ENCODE data around the gene TSC22D4.
"Not testable (repeated sequence)": the region's sequence is repeated elsewhere in the genome, so short reads cannot be mapped to it uniquely, and the experiment has no call there.

The TSC22D4 gene

DNA sequence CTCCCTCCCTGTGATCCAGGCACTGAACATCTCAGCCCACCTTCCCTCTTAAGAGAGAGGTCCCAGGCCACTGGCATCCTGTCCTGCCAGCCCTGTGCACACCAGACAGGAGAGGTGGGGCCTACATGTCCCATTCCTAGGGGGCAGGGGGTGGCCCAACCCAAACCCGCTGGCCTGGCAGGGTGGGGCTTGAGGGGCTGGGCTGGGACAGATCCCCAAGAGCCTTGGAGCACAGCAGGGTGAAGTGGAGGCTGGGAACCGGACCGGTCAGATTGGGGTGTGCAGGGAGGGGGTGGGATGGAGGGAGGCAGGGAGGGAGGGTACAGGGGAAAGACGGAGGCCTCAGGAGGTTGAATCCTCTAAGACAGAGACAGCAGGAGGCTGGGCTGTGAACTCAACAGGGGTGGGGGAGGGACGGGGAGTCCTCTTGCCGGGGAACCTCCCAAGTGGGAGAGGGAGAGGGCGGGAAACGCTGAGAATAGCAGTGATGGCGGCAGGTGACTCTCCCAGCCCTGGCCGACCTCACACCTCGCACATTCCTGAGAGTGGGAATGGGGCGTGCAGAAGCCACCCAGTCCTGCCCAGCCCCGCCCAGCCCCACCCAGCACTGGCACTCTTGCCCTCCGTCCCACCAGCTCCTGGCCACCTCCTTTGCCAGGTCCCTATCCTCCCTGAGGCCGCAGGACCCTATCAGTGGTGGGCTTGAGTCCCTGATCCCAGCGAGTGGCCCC lies 6.7 kb downstream of the TSC22D4 start:
- no peak for DNase-seq

- DNase-seq, result no peak
Observed at GRCh38 chr7:100471021-100471420, 8.0 kb downstream of the TSC22D4 start.

GRCh38 chr7:100469227-100470044 lies 9.6 kb downstream of the TSC22D4 start:
- DNase-seq, result peak; percentile 12

DNA sequence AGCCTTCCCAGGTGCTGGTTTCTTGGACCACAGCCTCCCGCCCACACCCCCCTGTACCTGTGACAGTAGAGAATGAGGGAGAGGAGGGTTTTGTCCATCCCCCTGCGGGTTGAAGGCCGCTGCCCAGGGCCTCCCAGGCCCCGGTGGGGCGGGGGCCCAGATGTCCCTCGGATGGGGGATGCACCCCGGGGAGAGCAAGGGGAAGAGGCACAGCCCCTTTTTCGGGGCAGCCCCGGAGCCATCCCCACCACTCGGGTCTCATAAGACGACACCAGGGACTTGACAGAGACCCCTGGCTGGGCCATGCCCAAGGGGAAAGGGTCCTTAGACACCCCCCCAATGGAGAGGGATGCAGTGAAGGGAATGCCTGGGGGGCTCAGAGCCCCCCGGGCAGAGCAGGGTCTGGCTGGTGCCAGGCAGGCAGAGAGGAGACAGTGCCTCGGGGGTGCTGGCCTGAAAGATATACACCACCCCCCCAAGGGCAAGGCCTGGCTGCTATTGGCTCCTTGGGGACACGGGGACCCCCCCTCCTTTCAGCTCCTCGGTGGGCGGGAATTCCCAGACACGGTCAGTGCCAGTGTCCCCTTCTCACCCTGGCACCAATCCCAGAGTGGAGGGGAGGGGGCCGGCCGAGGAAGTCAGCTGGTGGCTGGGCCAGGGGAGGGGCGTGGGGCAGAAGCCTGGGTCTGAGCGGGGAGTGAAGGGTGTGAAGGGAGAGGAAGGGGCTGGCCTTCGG lies 11.2 kb downstream of the TSC22D4 start:
- DNase-seq, result no peak

DNA sequence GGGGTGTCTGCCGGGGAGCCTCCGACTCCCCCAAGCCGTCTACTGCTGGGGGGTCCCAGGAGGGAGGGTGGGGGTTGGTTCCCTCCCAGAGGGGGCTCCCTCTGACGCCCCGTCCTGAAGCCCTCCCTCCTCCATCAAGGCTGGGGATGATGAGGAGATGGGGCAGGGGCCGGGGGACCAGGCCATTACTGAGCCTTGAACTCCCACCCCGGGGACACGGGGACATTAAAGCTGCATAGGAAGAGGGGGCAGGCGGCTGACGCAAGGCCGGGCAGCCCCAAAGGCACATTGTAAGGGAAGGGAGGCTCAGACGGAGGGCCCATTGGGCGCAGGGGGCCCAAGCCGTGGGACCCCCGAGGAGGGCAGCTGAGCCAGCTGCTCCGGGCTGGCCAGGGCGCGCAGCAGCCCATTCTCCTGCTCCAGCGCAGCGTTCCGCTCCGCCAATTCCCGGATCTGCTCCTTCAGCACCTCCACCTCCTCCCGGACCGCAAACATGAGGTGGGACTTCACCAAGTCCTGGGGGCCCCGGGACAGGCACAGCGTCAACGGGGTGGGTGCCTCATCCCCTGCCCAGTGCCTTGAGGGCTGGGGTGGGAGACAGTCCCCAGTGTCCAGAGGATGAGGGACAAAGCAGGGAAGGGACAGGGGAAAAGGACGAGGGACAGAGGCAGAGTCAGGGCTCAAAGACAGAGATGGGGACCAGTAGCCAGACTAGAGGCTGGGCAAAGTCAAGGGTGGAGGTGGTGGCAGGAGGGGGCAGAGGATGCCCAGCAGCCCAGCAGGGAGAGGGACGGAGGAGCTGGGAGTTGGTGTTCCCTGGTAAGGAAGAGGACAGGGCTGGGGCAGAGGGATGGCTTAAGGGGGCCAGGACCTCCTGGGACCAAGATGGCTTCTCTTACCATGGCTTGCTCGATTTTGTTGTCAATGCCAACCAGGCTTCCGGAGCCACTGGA lies 12.1 kb downstream of the TSC22D4 start:
- DNase-seq, result no peak

GRCh38 chr7:100465702-100466311 lies 13.2 kb downstream of the TSC22D4 start:
- DNase-seq, result no peak

- DNase-seq, result no peak
Observed at GRCh38 chr7:100465299-100465698, 13.7 kb downstream of the TSC22D4 start.

DNA sequence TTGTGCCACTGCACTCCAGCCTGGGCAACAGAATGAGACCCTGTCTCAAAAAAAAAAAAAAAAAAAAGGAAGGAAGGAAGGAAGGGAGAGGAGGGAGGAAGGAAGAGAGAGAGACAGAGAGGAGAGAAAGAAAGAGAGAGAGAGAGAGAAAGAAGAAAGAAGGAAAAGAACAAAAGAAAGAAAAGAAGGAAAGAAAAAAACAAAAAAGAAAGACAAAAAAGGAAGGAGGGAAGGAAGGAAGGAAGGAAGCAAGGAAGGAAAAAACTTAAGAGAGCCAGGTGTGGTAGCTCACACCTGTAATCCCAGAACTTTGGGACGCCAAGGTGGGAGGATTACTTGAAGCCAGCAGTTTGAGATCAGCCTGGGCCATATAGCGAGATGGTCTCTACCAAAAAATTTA lies 14.2 kb downstream of the TSC22D4 start:
- no peak for DNase-seq

- DNase-seq, result no peak
Observed at GRCh38 chr7:100464210-100464660, 14.8 kb downstream of the TSC22D4 start, which contains the start of gene SPACDR. Gene SPACDR (minus strand): TSS chr7:100464260. CDS start chr7:100464025, 235 bp downstream.

- DNase-seq, result no peak
Observed at GRCh38 chr7:100457033-100457432, 22.0 kb downstream of the TSC22D4 start.

- no peak for DNase-seq
Observed at GRCh38 chr7:100456562-100456961, 22.5 kb downstream of the TSC22D4 start.

DNA sequence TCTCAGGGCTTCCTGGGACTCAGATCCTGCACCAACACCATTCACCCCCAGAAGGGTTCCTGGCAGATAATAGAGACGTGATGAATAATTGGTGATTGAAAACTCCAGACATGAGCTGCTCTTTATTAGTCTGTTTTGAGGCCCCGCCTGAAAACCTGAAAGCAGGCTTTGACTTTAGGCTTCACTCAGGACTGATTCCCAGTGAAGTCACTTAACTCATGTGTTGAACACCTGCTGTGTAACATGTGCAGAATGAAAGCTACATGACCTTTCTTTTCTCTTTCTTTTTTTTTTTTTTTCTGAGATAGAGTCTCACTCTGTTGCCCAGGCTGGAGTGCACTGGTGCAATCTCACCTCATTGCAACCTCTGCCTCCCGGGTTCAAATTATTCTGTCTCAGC lies 23.8 kb downstream of the TSC22D4 start:
- no peak for DNase-seq

GRCh38 chr7:100453854-100454253 lies 25.2 kb downstream of the TSC22D4 start:
- DNase-seq, result not testable (repeated sequence)

GRCh38 chr7:100452513-100452912 lies 26.5 kb downstream of the TSC22D4 start:
- no peak for DNase-seq

GRCh38 chr7:100449190-100449795 lies 29.7 kb downstream of the TSC22D4 start:
- DNase-seq, result no peak

GRCh38 chr7:100447363-100447762 lies 31.7 kb downstream of the TSC22D4 start:
- not testable (repeated sequence) for DNase-seq

DNA sequence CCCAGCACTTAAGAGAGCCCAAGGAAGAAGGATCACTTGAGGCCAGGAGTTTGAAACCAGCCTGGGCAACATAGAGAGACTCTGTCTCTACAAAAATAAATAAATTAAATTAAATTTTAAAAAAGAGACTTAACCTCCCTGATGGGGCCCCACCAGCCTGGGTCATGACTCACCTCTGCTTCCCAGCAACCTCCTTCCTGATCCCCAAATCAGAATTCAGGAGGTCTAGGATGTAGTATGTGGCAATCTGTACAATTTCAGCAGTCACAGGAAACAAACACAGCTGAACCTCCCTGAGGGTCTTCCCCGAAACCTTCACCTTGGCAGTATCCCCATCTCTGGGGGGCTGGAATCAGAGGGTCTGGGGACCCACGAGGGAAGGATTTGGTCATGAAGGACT lies 33.0 kb downstream of the TSC22D4 start:
- DNase-seq, result no peak

DNA sequence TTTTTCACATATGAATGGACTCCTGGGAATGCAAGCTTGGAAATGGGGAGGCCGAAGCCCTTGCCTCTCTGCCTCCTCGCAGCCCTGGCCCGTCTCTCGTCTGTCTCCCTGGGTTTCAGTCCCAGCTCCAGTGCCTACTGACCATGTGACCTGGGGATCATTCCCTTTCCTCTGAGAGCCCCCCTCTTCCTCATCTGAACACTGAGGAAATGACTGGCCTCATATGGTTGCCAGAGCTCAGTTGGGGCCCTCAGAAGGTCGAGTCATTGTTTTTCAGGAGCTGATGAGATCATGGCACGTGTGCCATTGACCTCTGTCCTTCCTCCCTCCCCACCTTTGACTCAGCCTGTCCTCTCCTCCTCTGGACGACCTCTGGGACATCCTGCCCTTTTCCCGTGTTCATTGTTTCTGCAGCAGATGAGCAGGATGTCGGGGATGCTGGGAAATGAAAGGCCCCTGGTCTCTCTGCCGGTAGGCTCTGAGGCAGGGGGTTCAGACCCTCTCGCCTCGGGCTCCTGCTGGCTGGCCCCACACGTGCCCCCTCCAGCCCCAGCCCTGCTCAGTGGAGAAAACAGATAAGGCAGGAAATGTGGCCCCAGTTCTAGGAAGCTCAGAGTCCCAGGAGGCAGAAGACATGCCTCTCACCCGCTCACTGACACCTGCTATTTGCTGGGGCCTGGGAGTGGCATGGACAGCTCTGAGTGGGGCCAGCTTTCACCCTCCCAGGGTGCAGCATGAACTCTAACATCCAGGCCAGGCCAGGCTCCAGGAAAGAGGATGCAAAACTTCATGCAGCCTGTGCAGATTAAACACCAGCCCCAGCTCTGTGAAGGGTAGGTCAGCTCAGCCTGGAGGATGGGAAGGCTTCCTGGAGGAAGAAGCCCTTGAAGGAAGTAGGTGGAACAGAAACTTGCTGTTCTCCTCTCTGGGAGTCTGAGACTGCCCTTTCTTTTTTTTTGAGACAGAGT lies 34.4 kb downstream of the TSC22D4 start:
- no peak for DNase-seq

- no peak for DNase-seq
Observed at GRCh38 chr7:100443096-100443840, 35.7 kb downstream of the TSC22D4 start.
